Measurements from ENCODE around the gene ERBB4.
"Not testable (repeated sequence)": the region's sequence is repeated elsewhere in the genome, so short reads cannot be mapped to it uniquely, and the experiment has no call there.

The ERBB4 gene

DNA sequence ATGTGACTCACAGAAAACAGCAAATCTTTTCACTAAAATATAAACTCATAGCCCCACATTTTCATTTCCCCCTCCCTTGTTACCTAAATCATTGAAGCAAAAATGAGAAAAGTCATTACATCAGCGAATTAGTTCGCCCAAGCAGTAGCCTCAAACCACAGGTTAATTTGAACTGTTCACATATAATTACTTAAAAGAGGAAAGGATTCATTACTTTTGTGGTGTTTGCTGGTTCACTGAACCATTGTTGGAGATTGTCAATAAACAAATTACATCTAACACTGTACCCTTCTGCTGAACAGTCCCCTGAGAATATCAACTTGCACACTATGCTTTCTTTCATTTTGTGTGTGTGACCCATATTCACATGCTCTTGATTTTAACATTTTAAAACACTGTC, 238.7 kb downstream of the ERBB4 start:
- DNase-seq = no peak

DNA sequence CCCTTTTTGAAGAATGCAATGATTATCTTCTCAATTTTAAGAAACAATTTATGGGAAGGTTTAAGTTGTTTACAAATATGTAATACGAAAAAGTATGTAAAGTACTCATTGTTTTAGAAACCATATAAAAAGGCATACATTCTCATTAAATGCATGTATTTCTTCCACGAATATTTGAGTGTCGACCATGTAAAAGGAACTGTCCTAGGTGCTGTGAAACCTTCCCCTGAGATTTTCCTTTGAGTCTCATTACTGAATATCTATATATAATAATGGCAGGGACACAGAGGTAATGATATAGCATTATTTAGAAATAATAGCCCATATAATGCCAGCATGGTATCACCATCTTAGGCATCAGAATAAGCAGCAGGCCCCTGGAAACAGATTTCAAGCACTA, 239.3 kb downstream of the ERBB4 start:
- DNase-seq = no peak

DNA sequence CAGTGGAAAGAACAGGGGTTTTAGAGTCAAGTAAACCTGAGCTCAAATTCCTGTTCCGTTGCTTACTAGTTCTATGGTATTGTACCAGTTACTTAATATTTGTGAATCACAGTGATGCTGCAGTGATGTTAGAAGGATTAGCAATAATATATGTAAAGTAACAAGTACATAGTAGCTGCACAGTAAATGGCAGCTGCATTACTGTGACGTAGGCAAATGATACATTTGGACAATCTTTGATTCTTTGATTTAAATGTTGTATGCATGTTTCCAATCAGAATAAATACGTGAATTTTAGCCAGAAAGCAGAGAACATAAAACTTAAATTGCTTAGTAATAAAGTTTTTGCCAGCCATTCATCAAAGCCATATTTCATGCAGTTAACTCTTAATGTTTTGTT, 243.0 kb downstream of the ERBB4 start:
- DNase-seq = no peak

DNA sequence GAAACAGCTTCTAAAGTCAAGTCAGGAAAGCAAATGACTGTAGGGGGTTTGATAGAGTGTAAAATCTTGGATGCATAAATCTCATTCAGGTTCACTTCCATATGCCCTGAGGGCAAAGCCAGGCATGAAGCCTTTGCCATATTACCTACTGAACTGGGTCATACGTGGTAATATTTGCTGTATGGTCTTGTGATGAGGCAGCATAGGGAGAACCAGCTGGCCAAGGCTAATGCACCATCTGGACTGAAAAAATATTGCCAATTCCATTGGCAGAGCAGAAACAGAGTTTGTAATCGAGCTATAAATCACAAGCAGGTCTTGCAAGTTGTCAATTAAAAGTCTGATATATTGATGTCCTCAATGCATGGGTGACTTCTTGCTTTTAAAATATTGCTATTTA, 243.8 kb downstream of the ERBB4 start:
- DNase-seq = no peak

DNA sequence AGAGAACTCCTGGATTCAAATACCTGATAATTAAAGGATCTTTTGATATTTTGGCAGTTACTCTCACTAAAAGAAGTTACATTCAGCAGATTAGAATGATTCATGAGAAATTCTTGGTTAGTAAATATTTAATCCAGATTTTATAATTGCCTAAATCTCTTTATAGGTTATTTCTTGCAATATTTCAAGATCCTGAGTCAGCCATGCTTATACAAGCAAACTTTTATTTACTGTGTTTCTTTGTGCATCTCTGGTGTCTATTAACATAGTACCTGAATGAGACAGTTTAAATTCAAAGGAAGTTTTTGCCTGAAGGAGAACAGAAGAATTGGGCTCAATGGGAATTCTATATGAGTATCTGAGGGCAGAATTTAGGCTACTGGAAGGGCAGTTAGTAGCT, 249.3 kb downstream of the ERBB4 start:
- no peak for DNase-seq

DNA sequence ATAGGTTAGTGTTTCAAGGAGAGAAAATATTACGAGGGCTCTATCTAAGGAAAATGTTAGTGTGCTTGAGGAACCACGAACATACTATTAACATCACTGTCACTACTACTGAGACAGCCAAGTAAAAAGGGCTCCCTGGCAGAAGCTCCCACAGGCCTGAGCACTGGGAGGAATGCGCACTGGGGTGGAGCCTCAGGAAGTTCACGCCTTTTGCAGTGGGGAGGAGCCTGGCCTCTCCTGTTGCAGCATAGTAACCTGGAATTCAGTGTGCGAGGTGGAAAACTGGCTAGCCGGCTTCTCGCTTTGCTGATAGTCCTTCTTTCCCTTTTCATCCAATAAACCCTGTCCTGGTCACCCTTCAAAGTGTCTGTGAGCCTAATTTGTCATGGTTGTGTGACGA, 250.3 kb downstream of the ERBB4 start:
- DNase-seq = no peak

DNA sequence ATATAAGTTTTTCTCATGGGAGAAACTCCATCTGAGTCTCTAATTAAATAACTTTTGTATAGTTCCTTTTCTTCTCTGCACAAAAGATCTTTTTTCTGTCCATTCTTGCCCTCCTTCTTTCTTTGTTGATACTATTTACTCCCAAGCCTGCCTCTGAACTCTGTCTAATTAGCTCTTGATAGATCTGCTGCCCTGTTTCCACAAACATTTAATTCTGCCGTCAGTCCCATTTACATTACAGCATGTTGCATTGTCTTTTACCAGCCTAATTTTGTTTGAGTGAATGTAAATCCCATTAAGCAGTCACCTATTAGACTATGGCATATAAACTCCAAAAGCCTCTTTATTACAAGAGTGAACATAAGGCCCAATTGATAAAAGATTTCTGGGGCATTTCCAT, 254.4 kb downstream of the ERBB4 start:
- DNase-seq = no peak

DNA sequence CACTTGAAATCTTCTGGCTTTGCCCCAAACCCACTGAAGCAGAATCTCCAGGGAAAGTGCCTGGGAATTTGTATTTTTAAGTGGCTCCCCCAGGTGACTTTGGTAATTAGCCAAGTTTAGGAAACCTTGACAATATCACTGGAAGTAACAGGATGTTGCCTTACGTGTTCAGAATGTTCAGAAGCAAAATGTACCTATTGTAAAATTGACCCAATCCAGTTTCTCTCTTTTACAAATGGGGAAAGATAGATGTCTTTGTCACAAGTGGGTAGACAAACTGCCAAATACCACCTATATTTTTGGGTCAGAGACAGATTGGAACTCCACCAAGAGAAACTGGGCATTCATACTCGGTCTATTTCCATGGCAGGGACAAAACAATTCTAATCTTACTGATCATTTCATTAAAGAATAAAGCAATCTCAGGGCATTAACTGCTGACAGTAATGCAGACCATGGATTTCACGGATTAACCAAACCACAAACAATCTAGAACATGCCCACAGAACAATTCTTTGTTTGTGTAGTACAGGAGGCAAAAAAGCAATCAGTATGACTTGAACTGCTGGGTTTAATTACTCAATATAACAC, 255.8 kb downstream of the ERBB4 start:
- DNase-seq = no peak

DNA sequence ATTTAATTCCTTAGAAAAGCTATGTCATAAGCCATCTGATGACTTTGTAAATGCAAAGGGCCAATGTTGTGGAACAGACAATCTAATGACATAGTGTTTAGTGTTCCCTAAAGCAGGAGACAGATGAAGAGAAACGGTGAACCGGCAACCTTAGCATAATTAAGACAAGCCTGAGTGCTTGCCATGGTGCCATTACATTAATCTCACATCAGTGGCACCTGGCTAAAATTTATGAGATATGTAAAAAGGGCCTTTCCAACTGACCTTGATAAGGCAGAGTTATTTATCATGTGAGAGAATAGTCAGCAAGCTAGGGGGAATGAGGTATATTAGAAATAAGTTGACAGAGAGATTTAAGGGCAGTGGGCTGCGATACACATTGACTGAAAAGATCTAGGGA, 261.8 kb downstream of the ERBB4 start:
- DNase-seq = no peak

DNA sequence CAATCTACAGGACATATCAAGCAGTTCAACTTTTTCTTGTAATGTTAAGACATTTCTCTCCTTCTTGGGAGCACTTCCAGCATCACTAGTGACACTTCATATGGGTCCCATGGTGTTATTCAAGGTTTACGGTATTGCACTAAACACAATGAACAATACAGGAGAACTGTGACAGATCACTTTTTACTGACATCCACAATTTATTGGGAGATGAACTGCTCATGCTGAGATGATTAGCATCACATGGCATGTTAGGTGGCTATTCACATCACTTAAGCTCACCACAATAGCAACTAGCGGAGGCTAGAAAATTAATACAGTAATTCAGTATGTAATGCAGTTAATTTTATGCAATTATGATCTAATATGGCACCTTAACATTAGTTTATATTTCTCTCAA, 264.4 kb downstream of the ERBB4 start:
- DNase-seq = no peak

DNA sequence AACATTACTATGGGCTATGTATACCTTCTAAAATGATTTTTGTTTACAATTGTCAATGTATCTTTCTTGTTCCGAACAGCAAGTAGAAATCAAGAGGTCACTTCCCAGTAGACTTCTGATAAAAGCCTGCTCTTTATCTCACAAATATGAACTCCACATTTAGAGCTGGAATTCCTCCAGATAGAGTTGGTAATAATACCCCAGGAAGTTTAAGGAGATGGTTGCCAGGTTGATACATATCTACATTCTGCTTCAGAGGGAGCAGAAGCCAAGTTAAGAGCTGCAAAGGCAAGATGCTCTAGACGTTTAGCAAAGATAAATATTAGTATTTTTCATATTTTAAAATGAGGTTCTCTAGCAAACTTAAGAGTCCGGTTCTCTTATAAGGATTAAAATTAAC, 267.0 kb downstream of the ERBB4 start:
- DNase-seq = no peak

DNA sequence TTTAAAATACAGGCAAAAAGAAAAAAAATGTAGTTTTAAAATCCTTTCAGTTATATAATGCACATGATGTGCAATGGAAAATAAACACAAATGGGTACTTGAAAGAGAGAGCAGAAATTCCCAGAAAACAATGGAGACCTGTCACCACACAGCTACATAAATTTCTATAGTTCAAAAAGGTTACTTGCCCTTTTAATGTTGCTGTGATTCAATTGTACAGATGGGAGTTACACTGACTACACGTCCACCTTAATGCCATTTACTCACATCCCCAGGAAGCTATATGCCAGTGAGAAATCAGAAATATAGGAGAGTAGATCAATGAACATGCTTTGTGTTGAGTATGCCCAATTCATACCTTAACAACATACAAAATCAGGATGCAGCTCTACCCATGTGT, 269.6 kb downstream of the ERBB4 start:
- no peak for DNase-seq

DNA sequence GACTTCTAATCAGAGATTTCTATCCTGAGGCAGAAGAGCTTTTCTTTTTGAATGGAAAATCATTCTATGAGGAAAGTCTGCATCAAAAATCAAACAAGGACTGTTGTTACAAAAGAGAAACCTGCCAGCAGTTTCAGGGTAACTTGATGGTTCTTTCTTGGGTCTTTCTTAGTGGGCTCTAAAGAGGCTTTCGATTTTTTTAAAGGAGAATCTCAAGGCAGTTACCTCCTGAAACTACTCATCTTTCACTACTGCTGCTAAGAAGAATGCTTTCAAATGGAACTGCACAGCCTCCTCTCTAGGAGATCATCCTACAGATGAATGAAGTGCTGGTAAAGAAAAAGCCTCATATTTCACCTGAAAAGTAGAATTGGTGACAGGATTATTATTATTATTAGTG, 272.3 kb downstream of the ERBB4 start:
- no peak for DNase-seq

DNA sequence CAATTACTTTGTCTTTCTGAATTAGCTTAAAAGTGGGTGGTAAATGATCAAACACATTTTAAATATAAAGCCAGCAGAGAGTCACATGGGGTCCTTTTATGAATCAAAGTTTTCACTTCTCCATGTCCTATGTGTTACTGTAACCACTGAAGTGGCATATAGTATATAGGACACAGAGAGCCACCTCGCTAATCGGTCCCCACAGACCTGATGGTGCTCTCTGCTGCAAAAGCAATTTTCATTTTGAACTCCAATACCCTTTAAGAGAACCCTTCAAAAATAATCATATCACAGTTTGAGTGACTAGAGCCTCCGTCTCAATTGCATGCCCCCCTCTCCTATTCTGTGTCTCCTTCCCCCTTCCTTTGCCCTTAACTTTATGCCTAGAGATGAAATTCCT, 272.8 kb downstream of the ERBB4 start:
- DNase-seq = no peak

DNA sequence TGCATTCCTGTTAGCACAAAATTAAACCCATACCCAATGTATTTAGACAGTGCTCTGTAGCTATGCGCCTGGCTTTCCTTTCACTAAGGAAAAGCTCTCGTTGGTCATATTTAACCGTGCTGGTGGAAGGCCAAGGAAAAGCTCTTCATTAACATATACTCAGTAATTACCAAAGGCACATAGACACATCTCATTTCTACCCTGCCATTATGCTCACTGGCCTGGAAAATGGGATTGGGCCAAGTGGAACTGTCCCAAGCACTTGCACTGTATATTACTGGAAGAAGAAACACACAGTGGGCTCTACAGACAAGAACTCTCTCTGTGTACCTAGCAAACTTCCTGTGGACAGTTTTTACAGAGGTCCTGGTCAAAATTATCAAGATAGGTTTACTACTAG, 274.4 kb downstream of the ERBB4 start:
- DNase-seq = peak in 1 of 51 donors; percentile 5

DNA sequence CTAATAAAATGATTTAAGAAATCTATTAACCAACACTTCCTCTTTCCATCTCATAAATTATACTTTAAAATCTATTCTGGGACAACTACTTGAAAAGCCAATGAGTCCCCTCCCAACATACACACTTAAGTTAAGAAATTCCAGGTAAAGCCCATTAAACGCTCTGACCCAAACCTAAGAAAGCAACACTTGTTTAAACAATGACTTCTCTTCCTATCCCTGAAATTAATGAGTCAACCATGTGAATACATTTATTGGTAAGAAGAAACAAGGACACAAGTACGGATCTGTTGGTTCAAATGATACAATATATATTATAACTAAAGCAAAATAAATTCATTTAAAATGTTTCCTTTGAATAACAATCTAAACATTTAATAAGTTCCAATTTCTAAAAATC, 279.4 kb downstream of the ERBB4 start:
- DNase-seq = no peak

DNA sequence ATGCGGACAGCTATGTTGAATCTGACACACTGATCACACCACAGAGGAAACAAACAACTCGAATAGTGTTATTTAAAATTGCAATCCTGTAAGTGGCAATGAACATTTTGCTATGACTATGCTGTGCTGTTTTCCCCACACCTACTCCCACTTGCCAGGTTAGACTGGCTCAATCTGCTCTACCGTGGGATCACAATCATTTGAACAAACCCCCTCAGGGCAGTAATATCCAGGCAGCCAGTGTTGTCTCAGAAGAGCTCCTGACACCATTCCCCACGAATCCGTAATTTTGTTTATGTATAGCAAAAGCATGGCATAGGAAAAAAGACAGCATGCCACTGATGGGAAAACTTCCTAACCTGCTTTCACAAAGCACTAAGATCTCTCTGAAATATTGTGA, 284.3 kb downstream of the ERBB4 start:
- no peak for DNase-seq

DNA sequence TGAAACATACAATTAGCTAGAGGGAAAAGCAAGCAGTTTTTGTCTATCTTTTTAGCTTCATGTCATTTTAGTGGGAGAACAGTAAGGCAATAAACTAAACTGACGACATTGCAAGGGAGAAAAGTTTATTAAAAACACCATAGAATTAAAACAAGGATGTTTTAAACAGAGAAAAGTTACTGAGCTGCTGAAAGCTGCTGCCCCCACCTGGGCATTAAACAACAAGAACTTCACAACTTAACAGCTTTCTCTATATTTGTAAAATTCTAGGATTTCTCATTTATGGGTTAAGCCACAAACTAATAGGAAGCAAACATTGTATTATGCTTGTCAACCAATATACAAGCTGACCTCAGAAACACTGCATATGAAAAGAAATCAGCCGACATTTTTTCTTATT, 289.2 kb downstream of the ERBB4 start:
- DNase-seq = no peak

DNA sequence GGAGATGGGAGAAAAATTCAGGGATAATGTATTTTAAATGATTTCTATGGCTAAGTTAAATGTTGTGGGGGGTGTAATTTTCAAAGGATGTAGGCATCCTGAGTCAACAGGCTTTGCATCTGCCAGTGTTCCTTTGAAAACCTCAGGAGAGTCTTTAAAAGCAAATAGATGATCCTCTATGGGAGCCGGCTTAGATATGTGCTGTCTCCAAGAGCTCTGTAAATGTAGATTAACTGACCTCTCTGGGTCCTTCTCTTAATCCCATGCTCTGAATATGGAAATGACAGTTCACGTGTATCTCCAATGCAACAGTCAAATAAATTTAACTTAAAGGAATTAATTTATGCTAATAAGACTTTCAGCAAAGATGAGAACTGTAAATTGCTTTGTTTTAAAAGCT, 292.7 kb downstream of the ERBB4 start:
- no peak for DNase-seq

DNA sequence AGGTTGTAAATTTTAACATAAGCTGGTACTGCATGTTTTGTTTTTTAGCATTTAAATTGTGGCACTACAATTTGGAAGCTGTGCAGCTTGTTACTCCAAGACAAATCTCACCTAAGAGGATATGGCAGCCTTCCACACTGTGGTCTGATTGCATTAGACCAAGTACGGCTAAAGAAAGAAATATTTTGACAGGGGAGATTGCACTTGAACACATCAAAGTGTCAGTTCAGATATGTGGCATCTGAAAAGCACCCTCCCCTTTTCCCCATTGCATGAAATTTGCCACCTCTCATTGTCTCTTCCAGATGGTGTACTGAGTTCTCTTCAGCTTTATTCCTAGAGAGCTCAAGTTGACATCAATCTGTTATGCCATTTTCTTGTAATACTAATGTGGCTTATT, 295.9 kb downstream of the ERBB4 start:
- DNase-seq = no peak

DNA sequence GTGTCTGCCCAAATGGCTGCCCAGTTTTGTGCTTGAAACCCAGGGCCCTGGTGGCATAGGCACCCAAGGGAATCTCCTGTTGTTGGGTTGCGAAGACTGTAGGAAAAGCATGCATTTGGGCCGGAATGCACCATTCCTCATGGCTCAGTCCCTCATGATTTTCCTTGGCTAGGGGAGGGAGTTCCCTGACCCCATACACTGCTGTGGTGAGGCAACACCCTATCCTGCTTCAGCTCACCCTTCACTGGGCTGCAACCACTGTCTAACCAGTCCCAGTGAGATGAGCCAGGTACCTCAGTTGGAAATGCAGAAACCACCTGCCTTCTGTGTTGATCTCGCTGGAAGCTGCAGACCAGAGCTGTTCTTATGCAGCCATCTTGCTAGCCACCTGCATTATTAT, 300.4 kb downstream of the ERBB4 start:
- not testable (repeated sequence) for DNase-seq

DNA sequence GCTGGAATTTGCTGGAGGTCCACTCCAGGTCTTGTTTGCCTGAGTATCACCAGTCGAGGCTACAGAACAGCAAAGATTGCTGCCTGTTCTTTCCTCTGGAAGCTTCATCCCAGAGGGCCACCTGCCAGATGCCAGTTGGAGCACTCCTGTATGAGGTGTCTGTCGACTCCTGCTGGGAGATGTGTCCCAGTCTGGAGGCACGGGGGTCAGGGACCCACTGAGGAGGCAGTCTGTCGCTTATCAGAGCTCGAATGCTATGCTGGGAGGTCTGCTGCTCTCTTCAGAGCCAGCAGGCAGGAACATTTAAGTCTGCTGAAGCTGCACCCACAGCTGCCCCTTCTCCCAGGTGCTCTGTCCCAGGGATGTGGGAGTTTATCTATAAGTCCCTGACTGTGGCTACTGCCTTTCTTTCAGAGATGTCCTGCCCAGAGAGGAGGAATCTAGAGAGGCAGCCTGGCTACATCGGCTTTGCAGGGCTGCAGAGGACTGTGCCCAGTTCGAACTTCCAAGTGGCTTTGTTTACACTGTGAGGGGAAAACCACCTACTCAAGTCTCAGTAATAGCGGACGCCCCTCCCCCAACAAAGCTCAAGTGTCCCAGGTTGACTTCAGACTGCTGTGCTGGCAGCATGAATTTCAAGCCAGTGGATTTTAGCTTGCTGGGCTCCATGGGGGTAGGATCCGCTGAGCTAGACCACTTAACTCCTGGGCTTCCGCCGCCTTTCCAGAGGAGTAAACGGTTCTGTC, 301.1 kb downstream of the ERBB4 start:
- no peak for DNase-seq

DNA sequence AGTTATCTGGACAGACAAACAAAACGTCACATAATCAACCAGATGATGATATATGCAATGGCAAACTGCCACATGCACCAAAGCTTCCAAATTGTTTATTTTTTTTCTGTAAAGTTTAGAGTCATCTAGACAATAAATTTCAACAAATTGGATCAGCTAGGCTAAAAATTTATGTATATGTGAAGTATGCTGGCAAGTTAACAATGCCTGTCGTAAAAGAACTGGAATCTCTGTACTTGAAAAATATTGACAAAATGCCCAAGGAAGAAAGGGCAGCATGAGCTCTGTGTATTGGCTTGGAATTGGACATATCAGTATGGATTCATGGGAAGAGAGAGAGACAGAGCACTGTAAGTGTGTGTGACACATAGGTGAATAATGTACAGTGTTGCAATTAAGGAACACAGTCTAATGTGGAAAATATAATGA, 309.8 kb downstream of the ERBB4 start:
- DNase-seq = no peak

DNA sequence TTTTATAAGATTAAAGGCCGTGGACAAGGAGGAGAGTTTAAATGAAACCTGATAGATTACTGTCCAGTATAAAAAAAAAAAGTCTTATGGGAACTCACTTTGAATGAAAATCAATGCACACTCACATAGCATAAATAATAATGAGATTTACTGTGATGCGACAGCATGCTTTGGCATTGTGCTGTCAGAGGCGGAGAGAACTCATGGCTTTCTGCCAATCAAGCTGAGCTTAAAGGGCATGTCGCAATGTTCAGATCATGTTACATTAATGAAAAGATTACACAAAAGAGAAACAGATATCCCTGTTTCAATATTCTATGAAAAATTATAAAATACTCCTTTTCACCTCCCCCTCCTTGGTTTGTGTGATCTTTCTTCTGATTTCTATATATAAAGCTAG, 310.8 kb downstream of the ERBB4 start:
- peak in 4 of 51 donors; percentile 4 to 7 (median 6) for DNase-seq
